Neural cell (in vitro differentiated cells): ENCODE measurements around the gene CD2AP. TPM values are rescaled to one million over a fixed set of nuclear protein-coding genes. Genes with fewer than 3 reads are reported as not detected.
"Not testable (repeated sequence)": the region's sequence is repeated elsewhere in the genome, so short reads cannot be mapped to it uniquely, and the experiment has no call there.

Experiments used
- H2AFZ ChIP-seq: fragments of 200-600, 300-800 bp; sonication (generic), shearing (Covaris generic); 2 replicates; pipeline ENCODE4 v1.6.0; 2014; ENCODE audit warnings: low read depth, mild to moderate bottlenecking, antibody characterized with exemption, low read length, moderate library complexity
- H3F3A ChIP-seq: fragments of 200-600 bp; shearing (Covaris generic); 2 replicates; pipeline ENCODE4 v1.6.1; 2016; ENCODE audit warnings: mild to moderate bottlenecking, moderate library complexity, mixed read lengths, antibody characterized with exemption, low read length; ENCODE audit not compliant: insufficient read depth, poor library complexity, severe bottlenecking
- H3K27ac ChIP-seq: fragments of 200-600, 300-800 bp; sonication (generic), shearing (Covaris generic); 2 replicates; pipeline ENCODE4 v1.5.1; 2014; ENCODE audit warnings: mild to moderate bottlenecking, low read length, moderate library complexity
- H3K27me3 ChIP-seq: fragments of 300-800, 200-600 bp; sonication (generic), shearing (Covaris generic); 2 replicates; pipeline ENCODE4 v1.6.0; 2014; ENCODE audit warnings: mild to moderate bottlenecking, low read depth, low read length, moderate library complexity; ENCODE audit not compliant: insufficient read depth
- H3K36me3 ChIP-seq: fragments of 300-800, 200-600 bp; sonication (generic), shearing (Covaris generic); 2 replicates; pipeline ENCODE4 v1.5.1; 2014; ENCODE audit warnings: mild to moderate bottlenecking, antibody characterized with exemption, low read length, moderate library complexity; ENCODE audit not compliant: insufficient read depth
- H3K4me2 ChIP-seq: fragments of 300-800, 200-600 bp; sonication (generic), shearing (Covaris generic); 2 replicates; pipeline ENCODE4 v1.6.0; 2014; ENCODE audit warnings: mild to moderate bottlenecking, low read length
- H3K4me3 ChIP-seq: fragments of 300-800, 200-600 bp; sonication (generic), shearing (Covaris generic); 2 replicates; pipeline ENCODE4 v1.5.1; 2014; ENCODE audit warnings: mild to moderate bottlenecking, low read length, moderate library complexity
- H3K79me2 ChIP-seq: fragments of 200-600 bp; shearing (Covaris generic); replicated peaks from 2 replicates; pipeline ENCODE4 v1.6.0; 2014; ENCODE audit warnings: mild to moderate bottlenecking, low read length, moderate library complexity; ENCODE audit not compliant: insufficient read depth
- H3K9ac ChIP-seq: fragments of 300-800, 200-600 bp; sonication (generic), shearing (Covaris generic); 2 replicates; pipeline ENCODE4 v1.6.1; 2016; ENCODE audit warnings: mild to moderate bottlenecking, low read length, mixed read lengths
- H3K9me2 ChIP-seq: fragments of 200-600 bp; shearing (Covaris generic); 2 replicates; pipeline ENCODE4 v1.6.1; 2016; ENCODE audit warnings: mild to moderate bottlenecking, low read length, mixed read lengths; ENCODE audit not compliant: insufficient read depth
- H3K9me3 ChIP-seq: fragments of 200-600, 300-800 bp; sonication (generic), shearing (Covaris generic); 2 replicates; pipeline ENCODE4 v1.6.1; 2016; ENCODE audit warnings: mild to moderate bottlenecking, mixed run types, low read length, moderate library complexity, mixed read lengths
- H4K20me1 ChIP-seq: fragments of 200-600 bp; shearing (Covaris generic); 2 replicates; pipeline ENCODE4 v1.6.1; 2016; ENCODE audit warnings: mild to moderate bottlenecking, mixed run types; ENCODE audit not compliant: insufficient read depth
- CTCF ChIP-seq: fragments of 450-650 bp; IDR thresholded peaks from 2 replicates; pipeline ENCODE4 v1.5.1; 2014; ENCODE audit warnings: antibody characterized with exemption, mild to moderate bottlenecking, moderate library complexity; ENCODE audit not compliant: poor library complexity, severe bottlenecking
- EZH2 ChIP-seq: fragments of 200-600, 300-800 bp; shearing (Covaris generic), sonication (generic); IDR thresholded peaks from 2 replicates; pipeline ENCODE4 v1.6.1; 2014; ENCODE audit warnings: antibody characterized with exemption, low read length, borderline replicate concordance, mild to moderate bottlenecking; ENCODE audit not compliant: insufficient read depth, poor library complexity, severe bottlenecking
- MXI1 ChIP-seq: fragments of 450-650 bp; conservative IDR thresholded peaks from 2 replicates; pipeline ENCODE4 v1.6.1; 2014; ENCODE audit warnings: antibody characterized with exemption, mild to moderate bottlenecking; ENCODE audit not compliant: poor library complexity, severe bottlenecking
- SMC3 ChIP-seq: fragments of 450-650 bp; conservative IDR thresholded peaks from 2 replicates; pipeline ENCODE4 v1.6.1; 2014; ENCODE audit warnings: antibody characterized with exemption, mild to moderate bottlenecking, moderate library complexity; ENCODE audit not compliant: poor library complexity
- TAF1 ChIP-seq: IDR thresholded peaks from 2 replicates; pipeline ENCODE4 v1.6.1; 2012; ENCODE audit warnings: low read depth
- polyA plus RNA-seq: library from polyadenylated mRNA; depleted of rRNA; stranded (reverse); fragments of >200 nt; gene quantifications from 2 replicates; pipeline ENCODE4 v1.2.3, GENCODE V29; 2014

Gene CD2AP
- polyA plus RNA-seq, 1 donor from 2014 or later, result 16.8 TPM

DNA sequence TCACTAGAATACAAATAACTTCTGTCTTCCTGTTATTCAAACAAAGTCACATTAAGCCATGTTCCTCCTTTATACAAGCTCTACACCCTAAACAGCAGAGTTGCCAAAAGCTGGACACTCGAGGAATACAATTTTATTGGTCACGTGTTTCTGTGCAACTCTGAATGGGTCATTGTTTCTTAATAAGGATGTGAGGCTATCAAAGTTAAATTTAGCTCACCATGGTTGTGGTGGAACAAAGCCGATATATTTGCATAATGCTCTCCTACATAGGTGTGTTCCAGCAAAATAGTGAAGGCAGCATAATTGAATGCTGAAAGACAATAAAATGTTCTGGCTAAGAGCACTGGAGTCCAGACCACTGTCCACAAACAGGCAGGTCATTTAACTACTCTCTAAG, 36.9 kb upstream of the CD2AP start:
- H2AFZ ChIP-seq, result no peak overlapping the region
- no peaks in the 10 kb centered on the region for H3F3A ChIP-seq
- H3K9me3 ChIP-seq, result no peaks in the 10 kb centered on the region
- no peaks in the 10 kb centered on the region for H3K27me3 ChIP-seq
- no peaks in the 10 kb centered on the region for H3K79me2 ChIP-seq
- no peaks in the 10 kb centered on the region for H3K36me3 ChIP-seq
- no peak overlapping the region for H3K9ac ChIP-seq
- no peak overlapping the region for H3K4me2 ChIP-seq
- H4K20me1 ChIP-seq, result no peaks in the 10 kb centered on the region
- no peak for TF ChIP-seq MXI1
- TF ChIP-seq EZH2, result no peak
- H3K4me3 ChIP-seq, result no peak overlapping the region
- H3K9me2 ChIP-seq, result no peaks in the 10 kb centered on the region
- H3K27ac ChIP-seq, result no peak overlapping the region

DNA sequence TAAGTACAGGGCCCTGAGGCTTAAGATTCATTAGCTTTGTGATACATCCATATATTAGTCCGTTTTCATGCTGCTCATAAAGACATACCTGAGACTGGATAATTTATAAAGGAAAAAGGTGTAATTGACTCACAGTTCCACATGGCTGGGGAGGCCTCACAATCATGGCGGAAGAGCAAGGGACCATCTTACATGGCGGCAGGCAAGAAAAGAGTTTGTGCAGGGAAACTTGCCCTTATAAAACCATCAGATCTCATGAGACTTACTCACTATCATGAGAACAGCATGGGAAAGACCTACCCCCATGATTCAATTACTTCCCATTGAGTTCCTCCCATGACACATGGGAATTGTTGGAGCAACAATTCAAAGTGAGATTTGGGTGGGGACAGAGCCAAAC, 32.6 kb upstream of the CD2AP start:
- not testable (repeated sequence) for H4K20me1 ChIP-seq, H3K9me2 ChIP-seq, H3K36me3 ChIP-seq, H3K4me2 ChIP-seq, H3K79me2 ChIP-seq, H3F3A ChIP-seq, H3K27me3 ChIP-seq, H2AFZ ChIP-seq, H3K4me3 ChIP-seq, H3K27ac ChIP-seq, H3K9me3 ChIP-seq, H3K9ac ChIP-seq

- H3K27ac ChIP-seq, result no peak overlapping the region
- H4K20me1 ChIP-seq, result no peaks in the 10 kb centered on the region
- H3K9me3 ChIP-seq, result no peaks in the 10 kb centered on the region
- no peak overlapping the region for H3K4me2 ChIP-seq
- TF ChIP-seq CTCF (no peak), TAF1 (no peak)
- no peaks in the 10 kb centered on the region for H3K9me2 ChIP-seq
- H3K79me2 ChIP-seq, result no peaks in the 10 kb centered on the region
- no peaks in the 10 kb centered on the region for H3K36me3 ChIP-seq
- H2AFZ ChIP-seq, result no peak overlapping the region
- H3K27me3 ChIP-seq, result no peaks in the 10 kb centered on the region
- H3F3A ChIP-seq, result no peaks in the 10 kb centered on the region
- no peak overlapping the region for H3K4me3 ChIP-seq
- no peak overlapping the region for H3K9ac ChIP-seq
Measured at GRCh38 chr6:47446669-47447330, 30.8 kb upstream of the CD2AP start.

DNA sequence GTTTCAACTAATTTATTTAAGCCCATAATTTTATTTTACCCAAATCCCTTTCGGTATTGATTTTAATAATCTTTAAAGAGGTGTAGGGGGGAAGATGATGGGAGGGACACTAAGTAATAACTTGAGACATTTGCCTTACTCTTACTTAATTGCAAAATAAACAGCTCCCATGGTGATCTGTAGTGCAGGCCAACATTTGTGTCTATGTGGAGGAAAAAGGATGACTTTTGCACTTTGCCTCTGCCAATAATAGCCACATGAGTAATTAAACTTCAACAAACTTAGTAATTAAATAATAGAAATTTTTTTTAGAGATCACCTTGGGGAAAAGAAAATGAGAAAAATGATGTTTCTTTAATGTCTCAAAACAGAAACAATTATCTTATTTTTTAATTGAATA, 29.9 kb upstream of the CD2AP start:
- H3K4me2 ChIP-seq, result no peak overlapping the region
- no peaks in the 10 kb centered on the region for H3K79me2 ChIP-seq
- no peaks in the 10 kb centered on the region for H3K9me2 ChIP-seq
- H3K9ac ChIP-seq, result no peak overlapping the region
- no peaks in the 10 kb centered on the region for H4K20me1 ChIP-seq
- H2AFZ ChIP-seq, result no peak overlapping the region
- H3K4me3 ChIP-seq, result no peak overlapping the region
- H3F3A ChIP-seq, result no peaks in the 10 kb centered on the region
- no peaks in the 10 kb centered on the region for H3K27me3 ChIP-seq
- no peak for TF ChIP-seq SMC3
- no peak for TF ChIP-seq CTCF
- H3K27ac ChIP-seq, result no peak overlapping the region
- H3K36me3 ChIP-seq, result no peaks in the 10 kb centered on the region
- no peaks in the 10 kb centered on the region for H3K9me3 ChIP-seq
